CD8-positive, alpha-beta memory T cell (primary cell): ENCODE data around the gene SDE2. TPM values are rescaled to one million over a fixed set of nuclear protein-coding genes. Genes with fewer than 3 reads are reported as not detected.
A peak's percentile ranks its signal among the peaks of the same experiment; 100 is the strongest.
"Not testable (repeated sequence)": the region's sequence is repeated elsewhere in the genome, so short reads cannot be mapped to it uniquely, and the experiment has no call there.

Experiments
- CTCF ChIA-PET: fragments of 350-600 bp; sonication (Branson Sonifier 250); formaldehyde crosslinking; loops from one replicate; lab custom pipeline; 2021; ENCODE audit warnings: antibody characterized with exemption; lab: Charles Lee
- POLR2A ChIA-PET: fragments of 350-600 bp; sonication (Branson Sonifier 250); formaldehyde crosslinking; loops from one replicate; lab custom pipeline; 2021; ENCODE audit warnings: antibody characterized with exemption; lab: Charles Lee
- DNase-seq, 5 donors: peaks; one replicate each; pipeline versions ENCODE4 v3.0.0 to v3.0.0-alpha.2; 2020 to 2022; ENCODE audit warnings: mixed read lengths in 1 of 5
- H3K27ac ChIP-seq: one replicate; pipeline ENCODE4 v1.7.0; 2013; ENCODE audit warnings: low read depth, mild to moderate bottlenecking, low read length, moderate library complexity
- H3K27me3 ChIP-seq: 2 replicates; pipeline ENCODE4 v1.7.0; 2013; ENCODE audit warnings: low read length, mild to moderate bottlenecking; ENCODE audit not compliant: insufficient read depth, poor library complexity, severe bottlenecking
- H3K36me3 ChIP-seq: 2 replicates; pipeline ENCODE4 v1.7.0; 2013; ENCODE audit warnings: mild to moderate bottlenecking, low read length, moderate library complexity; ENCODE audit not compliant: insufficient read depth
- H3K4me1 ChIP-seq: 2 replicates; pipeline ENCODE4 v1.7.0; 2013; ENCODE audit warnings: mild to moderate bottlenecking, low read length, moderate library complexity; ENCODE audit not compliant: insufficient read depth
- H3K4me3 ChIP-seq: 2 replicates; pipeline ENCODE4 v1.7.0; 2013; ENCODE audit warnings: mild to moderate bottlenecking, low read length
- H3K9me3 ChIP-seq: 2 replicates; pipeline ENCODE4 v1.7.0; 2013; ENCODE audit warnings: mild to moderate bottlenecking, low read length
- H3K27ac Mint-ChIP-seq, 8 donors: one replicate each; pipeline ENCODE4 v1.8.0; 2020 to 2021; ENCODE audit warnings: mixed read lengths in 8 of 8, mild to moderate bottlenecking in 6 of 8, inconsistent platforms in 3 of 8, moderate library complexity in 3 of 8
- H3K27me3 Mint-ChIP-seq, 2 donors: one replicate each; pipeline ENCODE4 v1.8.0; 2020 to 2021; ENCODE audit warnings: mixed read lengths in 2 of 2, mild to moderate bottlenecking in 1 of 2, moderate library complexity in 1 of 2
- H3K36me3 Mint-ChIP-seq, 3 donors: one replicate each; pipeline ENCODE4 v1.8.0; 2020 to 2021; ENCODE audit warnings: mixed read lengths in 3 of 3, inconsistent platforms in 1 of 3, mild to moderate bottlenecking in 1 of 3
- H3K4me1 Mint-ChIP-seq, 3 donors: one replicate each; pipeline ENCODE4 v1.8.0; 2020 to 2021; ENCODE audit warnings: mixed read lengths in 3 of 3, inconsistent platforms in 1 of 3, mild to moderate bottlenecking in 1 of 3
- H3K4me3 Mint-ChIP-seq, 7 donors: one replicate each; pipeline ENCODE4 v1.8.0; 2020 to 2021; ENCODE audit warnings: mixed read lengths in 7 of 7, mild to moderate bottlenecking in 6 of 7, moderate library complexity in 4 of 7, inconsistent platforms in 2 of 7
- H3K9me3 Mint-ChIP-seq, 5 donors: one replicate each; pipeline ENCODE4 v1.8.0; 2020 to 2022; ENCODE audit warnings: mixed read lengths in 5 of 5, mild to moderate bottlenecking in 3 of 5, moderate library complexity in 2 of 5, inconsistent platforms in 1 of 5
- polyA plus RNA-seq: library from polyadenylated mRNA; unstranded; fragments of 300-500 nt; fragmentation: Illumina TruSeq; gene quantifications from one replicate; pipeline ENCODE4 v1.2.3, GENCODE V29; 2021
- total RNA-seq, 2 experiments: library from RNA; stranded (reverse); gene quantifications; one replicate each; pipeline ENCODE4 v1.2.3, GENCODE V29; 2021

Gene SDE2
- total and polyA plus RNA-seq, 3 experiments from 2014 or later = 8.4 to 23.6 (median 23.4) TPM

DNA sequence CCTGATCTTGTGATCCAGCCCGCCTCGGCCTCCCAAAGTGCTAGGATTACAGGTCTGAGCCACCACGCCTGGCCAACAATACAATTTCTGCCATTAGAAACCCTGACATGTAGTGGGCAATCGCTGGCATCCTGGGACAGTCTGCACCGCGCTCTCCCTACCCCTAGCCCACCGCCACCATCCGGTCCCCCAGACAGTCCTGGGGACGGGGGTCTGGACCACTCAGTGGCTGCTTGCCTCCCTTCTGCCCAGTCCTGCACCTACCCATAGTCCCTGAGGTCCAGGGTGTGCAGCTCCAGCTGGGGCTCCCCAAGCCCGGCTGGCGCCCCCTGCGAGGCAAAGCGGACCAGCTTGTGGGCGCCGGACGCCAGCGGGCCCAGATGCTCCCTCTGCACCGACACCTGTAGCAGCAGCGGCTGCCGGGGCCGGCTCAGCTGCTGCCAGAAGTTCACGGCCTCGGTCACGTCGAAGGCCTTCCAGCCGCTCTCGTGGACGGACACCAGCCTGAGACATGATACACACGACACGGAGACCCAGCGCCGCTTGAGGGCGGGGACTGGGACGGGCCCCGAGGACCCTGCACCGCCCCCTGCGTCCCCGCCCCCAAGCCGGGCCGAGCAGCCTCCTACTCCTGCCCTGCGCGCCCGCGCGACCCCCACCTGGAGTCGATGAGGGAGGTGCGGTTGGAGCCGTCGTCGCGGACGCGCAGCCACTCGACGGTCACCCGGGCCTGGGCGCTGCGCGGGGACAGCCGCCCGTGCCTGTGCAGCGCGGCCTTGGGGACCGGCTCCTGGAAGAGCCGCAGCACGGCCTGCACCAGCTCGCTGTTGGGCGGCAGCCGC lies 59.8 kb downstream of the SDE2 start:
- DNase-seq, H3K27ac ChIP-seq, H3K9me3 ChIP-seq, H3K27ac Mint-ChIP-seq, H3K4me3 Mint-ChIP-seq, H3K4me1 Mint-ChIP-seq, H3K4me3 ChIP-seq, H3K27me3 Mint-ChIP-seq, H3K36me3 ChIP-seq, H3K4me1 ChIP-seq, POLR2A ChIA-PET, H3K9me3 Mint-ChIP-seq, CTCF ChIA-PET, H3K36me3 Mint-ChIP-seq, H3K27me3 ChIP-seq: not testable (repeated sequence)

DNA sequence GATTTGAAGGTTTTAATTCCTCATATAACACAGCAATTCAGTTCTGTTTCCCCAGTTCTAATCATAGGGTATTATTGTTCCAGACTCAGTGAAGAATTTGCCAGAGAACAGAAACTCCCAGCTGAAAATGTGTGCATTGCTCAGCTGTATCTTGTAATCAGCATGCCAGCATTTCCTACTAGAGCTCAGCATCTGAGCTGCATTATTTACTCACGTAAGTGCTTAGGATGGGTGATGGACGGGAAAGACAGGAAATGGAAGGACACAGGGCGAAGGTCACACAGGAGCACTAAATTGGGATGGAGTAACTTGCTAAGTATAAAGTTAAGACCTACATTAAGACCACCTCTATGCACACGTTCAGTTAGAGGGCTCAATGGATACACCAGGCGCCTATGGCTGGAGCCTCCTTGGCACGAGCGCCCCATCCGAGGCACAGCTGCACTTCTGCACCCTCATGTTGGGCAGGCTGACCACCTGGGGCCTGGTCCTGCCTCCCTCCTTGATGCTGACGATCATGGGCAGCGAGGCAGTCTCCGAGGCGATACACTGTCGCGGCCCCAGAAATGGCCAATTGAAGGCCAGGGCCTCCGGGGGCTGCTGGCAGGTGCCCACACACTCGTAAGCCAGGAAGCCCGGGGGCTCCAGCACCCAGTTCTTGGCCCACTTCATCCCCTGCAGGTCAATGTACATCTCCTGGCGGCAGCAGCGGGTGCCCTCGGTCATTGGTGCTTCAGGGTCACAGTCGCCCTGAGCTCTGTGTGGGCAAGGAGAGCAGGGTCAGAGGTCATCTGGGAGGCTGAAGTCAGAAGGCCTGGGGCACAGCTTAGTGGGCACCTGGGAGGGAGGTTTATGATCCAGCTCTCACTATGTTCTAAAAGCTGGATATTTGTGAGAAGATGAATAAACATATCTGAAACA lies 61.8 kb downstream of the SDE2 start:
- Histone ChIP-seq H3K36me3 (no peaks in the 10 kb centered on the region), H3K27me3 (no peaks in the 10 kb centered on the region), H3K9me3 (no peaks in the 10 kb centered on the region), H3K27ac (no peak overlapping the region), H3K4me1 (no peaks in the 10 kb centered on the region), H3K4me3 (no peak overlapping the region)
- Mint-ChIP-seq H3K4me3 (no peak overlapping the region), H3K9me3 (no peaks in the 10 kb centered on the region), H3K27me3 (peaks cover 0 to 1% of the 10 kb centered on the region in 2 donors), H3K4me1 (no peaks in the 10 kb centered on the region), H3K36me3 (no peaks in the 10 kb centered on the region), H3K27ac (peak overlapping the region in 1 of 8 donors; percentile 50)
- CTCF ChIA-PET = interaction anchor here (0.7 kb wide), 1 partner anchor 26 kb away, joined by 3 read pairs; no protein-coding TSS in a partner anchor
- POLR2A ChIA-PET = interaction anchor here (0.7 kb wide), 1 partner anchor 13 kb away, joined by 3 read pairs; the partner anchor contains the start of gene PYCR2
- no peak for DNase-seq

DNA sequence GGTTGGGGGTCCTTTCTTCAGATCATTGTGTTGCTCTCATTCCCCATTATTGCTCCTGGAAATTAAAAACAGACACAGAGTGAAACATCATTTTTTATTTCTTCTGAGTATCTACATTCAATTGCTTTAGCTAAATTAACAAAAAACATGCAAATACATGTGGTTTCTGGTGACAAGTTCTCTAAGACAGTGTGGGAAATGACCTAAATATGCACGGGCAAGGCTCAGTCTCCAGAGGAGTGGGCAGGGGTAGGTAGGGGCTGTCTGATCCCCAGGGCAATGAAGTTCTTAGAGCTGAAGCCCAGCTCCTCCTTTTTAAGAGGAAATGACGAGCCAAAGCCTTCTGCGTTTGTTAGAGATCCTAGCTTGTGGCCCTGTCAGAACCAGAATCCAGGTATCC lies 62.6 kb downstream of the SDE2 start:
- DNase-seq = no peak
- Histone ChIP-seq H3K9me3 (no peaks in the 10 kb centered on the region), H3K4me3 (no peak overlapping the region), H3K27ac (no peak overlapping the region), H3K4me1 (no peaks in the 10 kb centered on the region), H3K36me3 (no peaks in the 10 kb centered on the region), H3K27me3 (no peaks in the 10 kb centered on the region)
- Mint-ChIP-seq H3K27ac (peak overlapping the region in 1 of 8 donors; percentile 50), H3K27me3 (no peaks in the 10 kb centered on the region), H3K4me3 (no peak overlapping the region), H3K36me3 (no peaks in the 10 kb centered on the region), H3K9me3 (no peaks in the 10 kb centered on the region), H3K4me1 (no peaks in the 10 kb centered on the region)
- POLR2A ChIA-PET = no interaction called here
- CTCF ChIA-PET = interaction anchor here (0.7 kb wide), 1 partner anchor 25 kb away, joined by 3 read pairs; no protein-coding TSS in a partner anchor

DNA sequence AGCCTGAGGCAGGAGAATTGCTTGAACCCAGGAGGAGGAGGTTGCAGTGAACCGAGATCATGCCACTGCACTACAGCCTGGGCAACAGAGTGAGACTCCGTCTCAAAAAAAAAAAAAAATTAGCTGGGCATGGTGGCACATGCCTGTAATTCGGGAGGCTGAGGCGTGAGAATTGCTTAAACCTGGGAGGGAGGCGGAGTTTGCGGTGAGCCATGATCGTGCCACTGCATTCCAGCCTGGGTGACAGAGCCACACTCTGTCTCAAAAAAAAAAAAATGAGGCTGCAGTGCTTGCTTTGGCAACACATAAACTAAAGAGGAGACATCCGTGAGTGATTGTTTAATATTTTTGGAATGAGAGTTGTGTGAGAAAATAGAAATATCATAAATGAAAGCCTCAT lies 63.1 kb downstream of the SDE2 start:
- H3K9me3 ChIP-seq, H3K27ac Mint-ChIP-seq, H3K9me3 Mint-ChIP-seq, H3K36me3 Mint-ChIP-seq, POLR2A ChIA-PET, CTCF ChIA-PET, H3K27me3 ChIP-seq, H3K27ac ChIP-seq, H3K4me3 Mint-ChIP-seq, H3K36me3 ChIP-seq, H3K27me3 Mint-ChIP-seq, H3K4me1 Mint-ChIP-seq, H3K4me3 ChIP-seq, DNase-seq, H3K4me1 ChIP-seq: not testable (repeated sequence)

DNA sequence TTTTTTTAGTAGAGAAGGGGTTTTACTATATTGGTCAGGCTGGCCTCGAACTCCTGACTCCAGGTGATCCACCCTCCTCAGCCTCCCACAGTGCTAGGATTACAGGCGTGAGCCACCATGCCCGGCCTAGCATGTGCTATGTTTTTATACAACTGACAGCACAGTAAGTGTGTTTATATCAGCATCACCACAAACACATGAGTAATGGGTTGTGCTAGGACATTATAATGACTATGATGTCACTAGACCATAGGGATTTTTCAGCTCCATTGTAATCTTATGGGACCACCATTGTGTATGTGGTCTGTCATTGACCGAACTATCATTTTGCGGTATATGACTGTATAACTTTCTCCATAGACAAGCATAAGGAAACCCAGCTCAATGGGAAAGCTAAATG lies 64.4 kb downstream of the SDE2 start:
- Mint-ChIP-seq H3K4me1 (no peaks in the 10 kb centered on the region), H3K36me3 (no peaks in the 10 kb centered on the region), H3K9me3 (no peaks in the 10 kb centered on the region), H3K27ac (no peak overlapping the region), H3K4me3 (no peak overlapping the region), H3K27me3 (no peaks in the 10 kb centered on the region)
- Histone ChIP-seq H3K4me1 (no peaks in the 10 kb centered on the region), H3K9me3 (no peaks in the 10 kb centered on the region), H3K27ac (no peak overlapping the region), H3K36me3 (no peaks in the 10 kb centered on the region), H3K27me3 (no peaks in the 10 kb centered on the region), H3K4me3 (no peak overlapping the region)
- ChIA-PET CTCF (interaction anchor here (0.6 to 1.0 kb wide), 2 partner anchors 23 to 50 kb away, joined by 3 to 4 read pairs; no protein-coding TSS in a partner anchor), POLR2A (interaction anchor here (0.9 kb wide), 1 partner anchor 11 kb away, joined by 3 read pairs; the partner anchor contains the start of gene PYCR2)
- DNase-seq = no peak

DNA sequence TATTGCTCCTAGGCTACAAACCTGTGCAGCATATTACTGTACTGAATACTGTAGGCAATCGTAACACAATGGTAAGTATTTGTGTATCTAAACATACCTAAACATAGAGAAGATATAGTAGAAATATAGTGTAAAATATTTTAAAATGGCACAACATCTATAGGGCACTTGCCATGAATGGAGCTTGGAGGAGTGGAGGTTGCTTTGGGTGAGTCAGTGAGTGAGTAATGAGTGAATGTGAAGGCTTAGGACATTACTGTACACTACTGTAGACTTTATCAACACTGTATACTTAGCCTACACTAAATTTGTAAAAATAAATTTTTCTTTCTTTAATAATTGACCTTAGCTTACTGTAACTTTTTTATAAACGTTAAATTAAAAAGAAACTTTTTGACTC lies 66.1 kb downstream of the SDE2 start:
- no peak overlapping the region for H3K27ac Mint-ChIP-seq
- CTCF ChIA-PET = interaction anchor here (1.1 kb wide), 1 partner anchor 10 kb away, joined by 3 read pairs; no protein-coding TSS in a partner anchor
- H3K36me3 ChIP-seq = no peaks in the 10 kb centered on the region
- POLR2A ChIA-PET = interaction anchor here (0.7 kb wide), 2 partner anchors 99 to 134 kb away, joined by 3 to 5 read pairs; no protein-coding TSS in a partner anchor
- no peaks in the 10 kb centered on the region for H3K27me3 ChIP-seq
- no peaks in the 10 kb centered on the region for H3K27me3 Mint-ChIP-seq
- peaks cover 9 to 12% (median 9%) of the 10 kb centered on the region in 3 donors for H3K4me1 Mint-ChIP-seq
- no peaks in the 10 kb centered on the region for H3K9me3 ChIP-seq
- H3K4me3 Mint-ChIP-seq = no peak overlapping the region
- no peak for DNase-seq
- no peak overlapping the region for H3K4me3 ChIP-seq
- H3K36me3 Mint-ChIP-seq = no peaks in the 10 kb centered on the region
- peaks cover 9% of the 10 kb centered on the region for H3K4me1 ChIP-seq
- H3K27ac ChIP-seq = no peak overlapping the region
- H3K9me3 Mint-ChIP-seq = no peaks in the 10 kb centered on the region
